GM21786 (cell line): ENCODE measurements around the gene RPH3AL.
"Not testable (repeated sequence)": the region's sequence is repeated elsewhere in the genome, so short reads cannot be mapped to it uniquely, and the experiment has no call there.

Source experiments
- ATAC-seq: cut with Tn5 transposase; IDR thresholded peaks from one replicate; pipeline ENCODE4 v1.9.1; 2021; ENCODE audit not compliant: unreplicated experiment

Gene RPH3AL

DNA sequence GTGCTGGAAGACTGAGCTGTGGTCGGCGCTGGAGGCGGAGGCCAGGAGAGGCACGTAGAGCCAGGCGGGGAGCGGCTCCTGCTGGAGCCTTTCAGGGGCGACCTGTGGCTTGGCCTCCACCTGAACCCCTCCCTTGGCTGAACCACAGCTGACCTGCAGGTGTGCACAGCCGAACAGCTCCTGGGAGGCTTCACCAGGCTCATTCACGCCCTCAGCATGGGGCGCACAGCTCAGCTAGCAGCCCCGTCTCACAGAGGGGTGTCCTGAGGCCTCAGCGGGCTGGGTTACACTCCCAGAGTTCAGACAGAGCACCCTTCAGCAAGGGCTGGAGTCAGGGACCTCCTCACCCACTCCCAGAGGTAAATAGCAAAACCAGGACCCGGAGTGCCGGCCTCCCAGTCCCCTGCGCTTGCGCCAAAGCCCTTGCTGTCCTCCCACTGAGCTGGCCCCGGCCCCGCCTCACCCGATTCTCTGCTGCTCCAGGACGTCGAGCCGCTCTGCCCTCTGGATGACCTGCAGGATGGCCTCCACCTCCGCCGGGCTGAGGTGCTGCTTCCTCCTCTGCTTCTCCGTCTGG is 31.7 kb downstream of the RPH3AL start:
- ATAC-seq: no peak

DNA sequence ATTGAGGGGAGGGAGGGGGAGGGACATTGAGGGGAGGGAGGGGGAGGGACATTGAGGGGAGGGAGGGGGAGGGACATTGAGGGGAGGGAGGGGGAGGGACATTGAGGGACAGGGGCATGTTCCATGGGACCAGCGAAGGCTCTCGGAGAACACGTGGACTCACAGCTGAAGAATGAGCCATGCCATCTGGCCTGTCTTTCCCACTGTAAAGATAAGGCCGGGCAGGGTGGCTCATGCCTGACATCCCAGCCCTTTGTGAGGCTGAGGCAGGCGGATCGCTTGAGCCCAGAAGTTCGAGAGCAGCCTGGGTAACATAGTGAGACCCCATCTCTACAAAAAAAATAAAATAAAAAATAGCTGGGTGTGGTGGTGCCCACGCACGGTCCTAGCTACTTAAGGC is 32.5 kb downstream of the RPH3AL start:
- no peak for ATAC-seq

DNA sequence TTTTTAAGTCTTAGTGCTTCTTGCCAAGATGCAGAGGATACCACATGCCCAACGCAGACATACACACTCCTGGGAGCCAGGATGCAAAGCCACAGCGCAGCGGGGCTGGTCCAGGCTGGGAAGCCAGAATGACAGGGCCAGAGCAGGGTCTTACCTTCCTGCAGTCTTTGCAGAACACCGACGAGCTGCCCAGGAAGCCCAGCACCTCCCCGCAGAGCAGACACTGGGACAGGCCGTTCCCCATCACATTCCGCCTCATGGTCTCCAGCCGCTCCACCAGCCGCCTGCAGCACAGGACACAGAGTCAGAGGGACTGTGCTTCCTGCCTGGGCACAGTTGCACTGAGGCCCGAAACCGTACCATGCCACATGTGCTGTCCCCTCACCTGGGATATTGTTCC is 33.3 kb downstream of the RPH3AL start:
- ATAC-seq: no peak

DNA sequence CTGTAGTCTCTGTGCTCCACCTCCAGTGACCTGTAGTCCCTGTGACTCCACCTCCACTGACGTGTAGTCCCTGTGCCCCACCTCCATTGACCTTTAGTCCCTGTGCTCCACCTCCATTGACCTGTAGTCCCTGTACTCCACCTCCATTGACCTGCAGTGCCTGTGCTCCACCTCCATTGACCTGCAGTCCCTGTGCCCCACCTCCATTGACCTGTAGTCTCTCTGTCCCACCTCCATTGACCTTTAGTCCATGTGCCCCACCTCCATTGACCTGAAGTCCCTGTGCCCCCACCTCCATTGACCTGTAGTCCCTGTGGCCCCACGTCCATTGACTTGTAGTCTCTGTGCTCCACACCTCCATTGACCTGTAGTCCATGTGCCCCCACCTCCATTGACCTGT is 35.5 kb downstream of the RPH3AL start:
- ATAC-seq: not testable (repeated sequence)

DNA sequence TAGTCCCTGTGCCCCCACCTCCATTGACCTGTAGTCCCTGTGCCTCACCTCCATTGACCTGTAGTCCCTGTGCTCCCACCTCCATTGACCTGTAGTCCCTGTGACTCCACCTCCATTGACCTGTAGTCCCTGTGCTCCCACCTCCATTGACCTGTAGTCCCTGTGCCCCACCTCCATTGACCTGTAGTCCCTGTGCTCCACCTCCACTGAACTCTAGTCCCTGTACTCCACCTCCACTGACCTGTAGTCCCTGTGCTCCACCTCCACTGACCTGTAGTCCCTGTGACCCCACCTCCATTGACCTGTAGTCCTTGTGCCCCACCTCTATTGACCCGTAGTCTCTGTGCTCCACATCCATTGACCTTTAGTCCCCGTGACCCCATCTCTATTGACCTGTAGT is 37.2 kb downstream of the RPH3AL start:
- not testable (repeated sequence) for ATAC-seq

DNA sequence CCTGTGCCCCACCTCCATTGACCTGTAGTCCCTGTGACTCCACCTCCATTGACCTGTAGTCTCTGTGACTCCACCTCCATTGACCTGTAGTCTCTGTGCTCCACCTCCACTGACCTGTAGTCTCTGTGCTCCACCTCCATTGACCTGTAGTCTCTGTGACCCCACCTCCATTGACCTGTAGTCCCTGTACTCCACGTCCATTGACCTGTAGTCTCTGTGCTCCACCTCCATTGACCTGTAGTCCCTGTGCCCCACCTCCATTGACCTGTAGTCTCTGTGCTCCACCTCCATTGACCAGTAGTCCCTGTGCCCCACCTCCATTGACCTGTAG is 38.0 kb downstream of the RPH3AL start:
- not testable (repeated sequence) for ATAC-seq

DNA sequence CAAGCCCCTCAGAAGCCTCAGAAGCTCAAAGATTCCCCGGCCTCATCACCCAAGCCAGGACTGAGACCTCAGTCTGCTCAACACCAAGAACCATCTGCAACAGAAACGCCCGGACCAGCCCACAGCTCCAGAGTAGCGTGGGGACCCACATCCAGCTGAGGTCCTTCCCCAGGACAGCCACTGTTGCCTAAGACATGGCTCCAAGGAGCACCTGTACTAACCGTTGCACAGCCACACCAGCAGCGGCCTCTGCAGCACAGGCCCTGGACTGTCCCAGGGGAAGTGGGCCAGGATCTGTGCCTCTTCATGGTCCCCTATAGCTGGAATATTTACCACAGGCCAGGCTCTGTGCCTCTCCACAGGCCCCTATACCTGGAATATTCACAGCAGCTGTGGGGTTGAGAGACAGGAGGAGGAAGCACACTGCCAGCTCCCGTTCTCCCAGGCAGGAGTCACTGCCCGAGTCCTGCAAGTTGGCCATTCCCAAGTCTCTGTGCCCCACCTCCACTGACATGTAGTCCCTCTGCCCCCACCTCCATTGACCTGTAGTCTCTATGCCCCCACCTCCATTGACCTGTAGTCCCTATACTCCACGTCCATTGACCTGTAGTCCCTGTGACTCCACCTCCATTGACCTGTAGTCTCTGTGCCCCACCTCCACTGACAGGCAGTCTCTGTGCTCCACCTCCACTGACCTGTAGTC is 38.5 kb downstream of the RPH3AL start:
- no peak for ATAC-seq

DNA sequence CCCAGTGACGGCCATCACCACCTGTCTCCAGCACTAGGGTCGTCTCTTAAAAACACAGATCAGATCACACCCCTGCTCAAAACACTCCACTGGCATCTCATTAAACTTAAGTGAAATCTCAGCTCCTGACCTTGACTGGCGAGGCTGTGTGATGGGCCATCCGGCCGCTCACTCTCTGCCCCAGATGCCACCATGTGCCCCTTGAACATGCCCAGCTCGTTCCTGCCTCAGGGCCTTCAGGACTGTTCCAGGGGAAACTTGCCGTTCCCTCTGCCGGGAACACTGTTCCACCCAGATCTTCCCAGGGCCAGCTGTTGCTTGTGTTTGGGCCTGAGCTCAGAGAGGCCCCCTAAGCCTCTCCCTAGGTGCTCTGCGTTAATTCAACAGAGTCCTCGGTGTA is 39.4 kb downstream of the RPH3AL start:
- no peak for ATAC-seq

DNA sequence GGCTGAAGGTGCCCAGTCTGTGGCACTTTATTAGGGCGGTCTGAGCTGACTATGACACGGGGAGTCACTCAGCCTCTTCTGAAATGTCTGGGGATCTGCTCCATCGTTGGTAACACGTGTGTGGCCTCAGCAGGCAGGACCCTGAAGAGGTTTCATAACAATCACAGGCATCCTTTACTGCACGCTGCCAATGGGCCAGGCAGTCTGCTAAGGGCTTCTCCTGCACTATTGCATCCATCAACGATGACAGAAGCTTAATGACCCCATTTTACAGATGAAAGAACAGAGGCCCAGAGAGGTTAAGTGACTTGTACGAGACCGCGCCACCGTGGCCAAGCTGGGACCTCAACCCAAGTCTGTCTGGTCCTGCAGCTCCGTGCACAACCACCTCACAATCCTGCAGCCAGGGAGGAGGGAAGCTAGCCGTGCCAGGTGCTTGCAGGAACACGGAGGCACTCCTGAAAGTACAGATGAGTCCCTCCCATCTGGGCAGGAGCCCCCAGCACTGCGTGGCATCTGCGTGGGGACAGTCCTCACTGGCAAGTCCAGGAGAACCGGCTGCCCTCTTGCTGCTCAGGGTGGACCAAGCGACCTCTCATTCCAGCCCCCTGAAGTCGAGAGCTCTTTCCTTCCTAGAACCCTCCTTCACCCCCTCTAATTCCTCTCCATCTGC is 40.0 kb downstream of the RPH3AL start:
- no peak for ATAC-seq

DNA sequence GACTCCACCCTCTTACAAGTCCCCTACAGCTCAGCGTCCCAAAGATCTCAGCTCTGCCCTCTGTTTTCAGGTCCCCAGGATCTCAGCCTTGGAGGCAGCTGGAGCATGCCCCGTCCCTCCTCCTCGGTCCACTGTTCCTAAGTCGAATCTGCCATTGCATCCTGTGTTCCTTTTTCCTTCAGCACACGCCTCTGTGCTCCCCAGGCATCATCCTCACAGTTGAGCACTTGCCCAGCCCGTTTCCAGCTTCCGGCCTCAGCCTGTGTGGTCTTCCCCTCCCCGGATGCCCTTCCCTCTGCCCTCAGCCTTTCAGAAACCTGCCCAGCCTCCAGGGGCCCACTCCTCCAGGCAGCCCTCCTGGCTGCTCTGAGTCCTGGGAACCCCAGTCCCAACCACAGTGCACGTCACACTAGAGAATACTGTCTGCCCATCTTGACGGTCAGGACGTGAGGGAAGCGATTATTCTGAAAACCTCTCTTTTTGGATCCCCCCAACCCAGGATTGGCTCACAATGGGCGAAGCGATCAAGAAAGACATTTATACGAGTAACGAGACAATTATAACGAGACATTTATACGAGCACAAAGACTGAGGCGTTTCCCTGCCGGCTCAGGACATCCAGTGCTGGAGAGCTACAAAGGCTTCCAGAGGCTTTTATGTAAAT is 41.4 kb downstream of the RPH3AL start:
- no peak for ATAC-seq

DNA sequence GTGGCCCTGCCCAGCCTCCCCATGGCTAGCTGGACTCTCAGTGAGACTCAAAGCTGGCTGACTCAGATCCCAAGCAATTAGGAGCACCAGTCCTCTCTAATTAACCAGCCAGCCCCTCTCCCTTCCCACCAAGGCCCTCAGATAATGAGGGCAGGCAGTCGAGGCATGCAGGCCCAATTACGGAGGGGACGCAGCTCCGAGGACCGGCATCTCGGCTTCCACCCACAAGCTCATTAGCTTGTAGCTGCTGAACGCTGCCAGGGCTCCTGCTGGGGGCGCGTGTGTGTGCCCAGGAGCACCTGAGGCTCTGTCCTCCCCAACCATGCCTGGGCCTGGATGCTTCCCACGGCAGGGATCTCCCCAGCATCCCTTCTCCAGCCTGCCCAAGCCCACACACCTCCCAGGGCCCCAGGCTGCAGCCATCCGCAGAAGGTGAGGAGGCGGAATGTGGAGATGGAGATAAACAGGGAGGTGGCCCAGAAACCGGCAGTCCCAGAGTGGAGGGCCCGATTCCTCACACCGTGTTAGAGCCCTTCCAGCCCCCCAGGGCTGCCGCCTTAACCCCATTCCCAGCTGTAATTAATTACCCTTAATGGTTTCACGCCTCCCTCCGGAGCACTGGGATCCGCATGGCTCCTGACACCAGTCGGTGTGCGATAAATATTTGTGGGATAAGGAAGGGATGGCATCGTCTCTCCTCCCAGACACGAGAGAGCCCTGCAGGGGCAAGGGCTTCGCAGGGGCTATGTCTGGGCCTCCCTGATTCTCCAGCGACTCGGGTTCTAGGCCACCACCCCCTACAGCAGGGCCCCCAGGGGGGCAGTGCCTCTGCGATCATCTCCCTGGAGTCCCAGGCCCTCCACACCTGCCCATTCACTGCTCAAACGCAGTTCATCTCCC is 42.2 kb downstream of the RPH3AL start:
- no peak for ATAC-seq

DNA sequence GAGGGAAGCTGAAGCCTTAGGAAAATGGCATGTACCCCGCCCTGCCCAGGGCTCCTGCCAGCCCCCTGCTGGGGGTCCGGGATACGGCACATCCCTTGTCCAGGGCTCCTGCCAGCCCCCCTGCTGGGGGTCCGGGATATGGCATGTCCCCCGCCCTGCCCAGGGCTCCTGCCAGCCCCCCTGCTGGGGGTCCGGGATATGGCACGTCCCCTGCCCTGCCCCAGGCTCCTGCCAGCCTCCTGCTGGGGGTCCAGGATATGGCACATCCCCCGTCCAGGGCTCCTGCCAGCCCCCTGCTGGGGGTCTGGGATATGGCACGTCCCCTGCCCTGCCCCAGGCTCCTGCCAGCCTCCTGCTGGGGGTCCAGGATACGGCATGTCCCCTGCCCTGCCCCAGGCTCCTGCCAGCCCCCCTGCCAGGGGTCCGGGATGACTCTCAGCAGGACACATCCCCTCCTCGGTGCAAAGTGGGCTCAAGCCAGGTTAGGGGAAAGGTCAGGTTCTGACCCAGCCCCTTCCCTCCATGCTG is 43.2 kb downstream of the RPH3AL start:
- no peak for ATAC-seq

DNA sequence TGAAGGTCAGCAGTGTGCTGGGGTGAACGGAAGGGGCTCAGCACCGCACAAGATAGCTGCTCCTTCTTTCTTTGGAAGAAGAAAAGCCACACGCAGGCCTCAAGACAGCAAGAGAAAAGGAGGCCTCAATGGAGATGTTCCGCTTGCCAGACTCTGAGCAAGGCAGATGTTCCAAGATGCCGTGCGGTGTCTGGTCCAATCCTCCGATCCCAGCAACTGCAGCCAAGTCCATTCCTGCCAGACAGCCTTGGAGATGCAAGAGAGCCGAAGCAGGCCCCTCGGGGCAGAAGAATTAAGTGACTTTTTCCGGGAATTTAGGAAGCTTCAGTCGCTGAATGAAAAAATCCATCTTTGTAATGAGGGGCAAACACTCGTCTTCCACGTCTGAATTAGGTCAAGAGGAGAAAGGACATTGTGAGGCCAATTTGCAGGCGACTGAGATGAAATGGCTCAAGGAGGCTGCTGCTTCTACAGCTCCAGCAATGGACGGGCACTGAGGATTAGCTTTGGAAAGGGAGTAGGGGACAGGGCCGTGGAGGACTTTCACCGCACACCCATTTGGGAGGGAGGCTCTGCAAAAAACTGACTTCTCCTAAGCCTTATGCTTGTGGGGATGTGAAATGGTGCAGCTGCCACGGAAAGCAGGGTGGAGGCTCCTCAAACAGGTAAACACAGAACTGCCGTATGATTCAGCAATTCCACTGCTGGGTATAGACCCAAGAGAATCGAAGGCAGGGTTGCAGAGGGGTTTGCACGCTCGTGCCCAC is 44.7 kb downstream of the RPH3AL start:
- ATAC-seq: no peak

DNA sequence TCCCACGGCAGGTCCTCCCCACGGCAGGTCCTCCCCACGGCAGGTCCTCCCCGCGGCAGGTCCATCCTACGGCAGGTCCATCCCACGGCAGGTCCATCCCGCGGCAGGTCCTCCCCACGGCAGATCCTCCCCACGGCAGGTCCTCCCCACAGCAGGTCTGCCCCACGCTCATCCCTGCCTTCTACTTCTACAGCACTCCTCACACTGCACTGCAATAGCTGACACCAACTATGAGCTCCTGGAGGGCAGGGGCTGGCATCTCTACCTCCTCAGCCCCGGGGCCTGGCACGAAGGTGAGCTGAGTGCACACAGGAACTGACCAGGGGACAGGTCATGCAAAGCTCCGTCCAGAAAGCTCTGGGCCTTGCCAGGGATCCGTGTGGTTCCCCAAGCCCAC is 45.3 kb downstream of the RPH3AL start:
- ATAC-seq: no peak

DNA sequence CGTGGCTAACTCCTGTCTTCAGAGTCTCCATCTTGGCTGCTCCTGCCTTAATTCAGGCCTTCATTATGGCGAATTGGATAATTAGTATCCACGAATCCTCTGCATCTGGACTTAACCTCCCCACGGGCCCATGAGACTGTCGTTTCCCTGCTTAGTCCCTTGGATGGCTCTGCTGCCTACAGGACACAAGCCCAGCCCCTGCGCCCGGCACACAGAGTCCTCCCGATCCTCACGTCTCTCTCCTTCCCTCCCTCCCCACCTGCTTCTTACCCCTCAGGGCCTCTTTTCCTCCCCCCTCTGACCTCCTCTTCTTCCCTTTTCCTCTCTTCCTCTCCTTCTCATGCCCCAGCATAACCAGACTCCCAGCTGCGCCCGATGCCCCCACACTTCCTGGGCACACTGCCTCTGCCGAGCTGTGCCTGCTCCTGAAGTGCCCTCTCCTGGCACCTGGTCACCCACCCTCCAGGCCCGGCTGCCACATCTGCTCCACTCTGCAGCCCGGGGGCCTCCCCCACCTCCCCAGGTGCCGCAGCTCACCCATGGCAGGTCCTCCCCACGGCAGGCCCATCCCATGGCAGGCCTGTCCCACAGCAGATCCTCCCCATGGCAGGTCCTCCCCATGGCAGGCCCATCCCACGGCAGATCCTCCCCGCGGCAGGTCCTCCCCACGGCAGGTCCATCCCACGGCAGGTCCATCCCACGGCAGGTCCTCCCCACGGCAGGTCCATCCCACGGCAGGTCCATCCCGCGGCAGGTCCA is 45.9 kb downstream of the RPH3AL start:
- no peak for ATAC-seq

DNA sequence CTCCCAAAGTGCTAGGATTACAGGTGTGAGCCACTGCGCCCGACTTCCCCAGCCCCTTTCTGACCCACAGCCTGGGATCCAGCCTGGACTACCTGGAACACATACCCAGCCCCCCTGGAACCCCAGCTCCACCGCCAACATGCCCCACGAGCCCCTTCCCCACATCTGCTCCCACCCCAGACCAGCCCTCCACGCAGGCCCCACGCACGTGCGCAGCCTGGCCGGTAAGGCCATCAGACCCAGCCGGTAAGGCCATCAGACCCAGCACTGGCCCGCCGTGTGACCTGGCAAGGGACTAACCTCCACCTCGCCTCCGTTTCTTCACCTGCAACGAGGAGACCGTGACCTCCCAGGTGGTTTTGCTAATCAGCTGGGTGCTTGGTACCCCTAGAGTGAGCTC is 46.5 kb downstream of the RPH3AL start:
- ATAC-seq: no peak

DNA sequence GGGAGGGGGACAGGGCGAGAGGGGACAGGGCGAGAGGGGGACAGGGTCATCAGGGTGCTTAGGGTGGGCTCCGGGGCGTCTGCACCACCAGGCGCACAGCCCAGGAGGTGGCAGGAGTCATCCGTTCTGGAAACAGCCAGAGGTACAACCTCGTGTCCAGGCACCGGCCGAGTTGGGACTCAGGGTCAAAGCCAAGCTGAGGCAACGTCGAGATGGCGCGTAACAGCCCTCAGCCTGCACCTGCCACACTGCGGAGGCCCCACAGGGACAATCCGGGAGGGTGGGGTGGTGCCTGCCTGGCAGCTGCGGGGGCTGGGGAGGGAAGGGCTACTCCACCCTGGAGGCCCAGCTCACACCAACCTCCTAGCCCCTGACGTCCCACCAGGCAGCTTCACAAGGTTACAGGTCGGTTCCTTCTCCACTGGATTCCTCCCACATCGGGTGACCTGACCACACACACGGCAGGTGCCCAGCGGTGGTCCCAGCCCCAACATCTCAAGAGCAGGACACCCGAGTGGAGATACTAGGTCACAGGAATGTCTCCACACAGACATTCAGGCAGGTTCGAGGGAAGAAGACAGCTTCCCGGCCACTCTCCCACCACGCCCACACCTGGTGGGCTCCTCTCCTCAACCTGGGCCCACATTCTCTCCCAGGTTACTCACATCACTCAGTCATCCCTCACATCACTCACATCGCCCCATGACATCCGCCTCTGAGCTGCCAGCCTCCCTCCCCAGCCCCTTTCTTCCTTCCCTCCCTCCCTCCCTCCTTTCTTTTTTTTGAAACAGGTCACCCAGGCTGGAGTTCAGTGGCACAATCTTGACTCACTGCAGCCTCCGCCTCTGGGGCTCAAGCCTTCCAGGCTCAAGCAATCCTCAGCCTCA is 47.3 kb downstream of the RPH3AL start:
- ATAC-seq: no peak

DNA sequence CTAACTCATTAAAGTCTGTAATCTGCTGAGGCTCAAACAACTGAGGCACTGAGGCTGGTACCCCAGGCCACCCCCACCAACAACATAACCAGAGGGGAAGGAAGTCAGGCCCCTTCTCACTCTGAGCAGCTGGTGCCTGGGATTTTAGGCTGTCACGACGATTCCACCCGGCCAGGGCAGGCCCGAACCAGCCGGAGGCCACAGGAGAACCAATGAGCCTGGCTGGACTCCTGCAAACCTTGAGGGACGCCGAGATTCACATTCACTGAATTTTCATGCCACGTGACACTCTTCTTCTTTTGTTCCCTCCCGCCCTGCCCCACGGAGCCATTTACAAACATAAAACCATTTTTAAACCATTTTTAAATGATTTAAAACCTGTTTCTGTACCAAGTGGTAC is 48.1 kb downstream of the RPH3AL start:
- no peak for ATAC-seq
